M059J (cell line): ENCODE results near the gene SCN1A. TPM values are rescaled to one million over a fixed set of nuclear protein-coding genes. Genes with fewer than 3 reads are reported as not detected.
"Not testable (repeated sequence)": the region's sequence is repeated elsewhere in the genome, so short reads cannot be mapped to it uniquely, and the experiment has no call there.

Experiments
- DNase-seq: peaks from one replicate; pipeline ENCODE4 v3.0.0-alpha.2; 2012; ENCODE audit warnings: low read depth
- total RNA-seq: library from RNA; depleted of rRNA; stranded (reverse); fragments of >200 nt; shearing (Covaris generic); gene quantifications from 2 replicates; pipeline ENCODE4 v1.2.3, GENCODE V29; 2014; rRNA removed

Gene SCN1A
- not detected in 2 replicates for total RNA-seq

GRCh38 chr2:166127217-166128155 lies at the start of gene SCN1A:
Gene SCN1A, minus strand, starts transcription at chr2:166128020. Its CDS starts 54,399 bp downstream, at chr2:166073621.
- DNase-seq = peak; percentile 17

DNA sequence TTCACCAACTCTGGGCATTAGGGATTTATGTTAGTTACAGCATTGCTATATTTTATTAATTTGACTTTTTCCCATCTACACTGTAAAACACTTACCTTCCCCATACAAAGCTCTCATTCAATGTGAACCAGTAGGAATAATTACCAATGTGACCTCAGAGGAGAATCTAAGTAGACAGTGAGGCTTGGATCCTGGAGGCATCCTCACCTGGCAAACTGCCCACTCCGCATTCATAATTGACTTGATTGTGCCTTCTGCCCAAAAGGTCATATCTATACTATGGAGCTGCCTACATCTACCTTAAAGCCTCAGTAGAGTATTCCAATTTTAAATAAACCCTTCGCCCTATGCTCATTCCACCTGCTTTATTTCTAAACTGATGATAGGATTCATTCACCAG lies 45.4 kb upstream of the SCN1A start:
- no peak for DNase-seq

DNA sequence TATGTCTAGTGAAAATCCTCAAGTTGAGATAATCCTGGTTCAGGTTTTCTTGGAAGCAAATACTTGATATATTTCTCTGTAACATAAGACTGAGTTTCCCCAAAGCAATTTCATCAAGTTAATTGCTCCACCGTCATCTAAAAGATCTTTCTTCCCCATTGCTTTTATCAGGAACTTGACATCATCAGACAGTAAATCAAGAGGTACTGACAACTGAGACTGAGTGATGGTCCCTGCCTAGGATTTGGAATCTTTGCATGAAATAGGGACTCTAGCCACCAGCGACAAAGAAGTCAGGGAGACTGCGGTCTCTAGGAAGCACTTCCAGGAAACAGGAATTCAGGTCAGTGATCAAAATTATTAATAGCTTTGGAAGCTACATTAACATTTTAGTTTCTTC lies 43.4 kb upstream of the SCN1A start:
- no peak for DNase-seq

- DNase-seq = peak; percentile 12
Observed at GRCh38 chr2:166170356-166170755, 42.5 kb upstream of the SCN1A start.

- peak; percentile 20 for DNase-seq
Observed at GRCh38 chr2:166167449-166167848, 39.6 kb upstream of the SCN1A start.

- no peak for DNase-seq
Observed at GRCh38 chr2:166163775-166164174, 36.0 kb upstream of the SCN1A start.

- no peak for DNase-seq
Observed at GRCh38 chr2:166158546-166158945, 30.7 kb upstream of the SCN1A start.

GRCh38 chr2:166157578-166157977 lies 29.8 kb upstream of the SCN1A start:
- no peak for DNase-seq

DNA sequence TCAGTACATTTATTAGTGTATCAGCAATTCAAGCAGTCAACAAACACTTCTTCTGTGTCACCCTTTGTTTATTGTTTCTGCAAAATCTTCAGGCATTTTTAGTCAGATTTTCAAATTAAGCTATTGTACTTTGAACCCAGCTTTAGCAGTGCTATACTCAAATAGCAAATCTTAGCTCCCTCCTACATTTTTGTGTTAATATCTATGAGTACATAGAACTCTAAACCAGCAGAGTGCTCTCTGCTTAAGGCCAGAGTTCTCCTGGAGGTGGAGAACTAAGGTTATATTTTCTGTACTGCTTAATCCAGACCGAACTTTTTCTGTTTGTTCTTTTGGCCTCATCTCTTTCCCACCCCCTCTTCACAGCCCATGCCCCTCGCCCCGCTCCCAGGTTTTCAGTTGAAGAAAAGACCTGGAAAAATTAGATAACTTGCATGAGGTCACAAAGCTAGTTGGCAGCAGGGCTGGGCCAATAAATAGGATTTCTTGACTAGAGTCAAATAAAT lies 29.2 kb upstream of the SCN1A start:
- no peak for DNase-seq

- no peak for DNase-seq
Observed at GRCh38 chr2:166155589-166155988, 27.8 kb upstream of the SCN1A start.

GRCh38 chr2:166154685-166155338 lies 27.0 kb upstream of the SCN1A start:
- DNase-seq = no peak

DNA sequence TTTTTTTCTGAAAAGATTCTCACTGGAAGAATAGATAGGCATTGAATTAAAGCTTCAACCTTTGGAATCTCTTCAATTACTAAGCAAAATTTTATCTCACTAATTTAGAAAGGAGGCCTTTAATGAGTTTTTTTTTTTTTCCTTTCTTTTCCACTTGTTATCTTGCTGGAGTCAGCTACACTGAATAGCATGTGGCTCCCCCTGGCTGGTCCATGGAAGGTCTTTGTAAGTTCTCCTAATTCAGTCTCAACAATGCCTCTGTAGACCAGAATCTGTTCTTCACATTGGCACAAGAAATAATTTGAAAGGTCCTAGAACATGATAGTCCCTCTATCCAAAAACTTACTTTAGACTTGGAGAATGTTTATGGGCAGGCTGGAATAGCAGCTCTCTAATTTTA lies 24.2 kb upstream of the SCN1A start:
- no peak for DNase-seq

DNA sequence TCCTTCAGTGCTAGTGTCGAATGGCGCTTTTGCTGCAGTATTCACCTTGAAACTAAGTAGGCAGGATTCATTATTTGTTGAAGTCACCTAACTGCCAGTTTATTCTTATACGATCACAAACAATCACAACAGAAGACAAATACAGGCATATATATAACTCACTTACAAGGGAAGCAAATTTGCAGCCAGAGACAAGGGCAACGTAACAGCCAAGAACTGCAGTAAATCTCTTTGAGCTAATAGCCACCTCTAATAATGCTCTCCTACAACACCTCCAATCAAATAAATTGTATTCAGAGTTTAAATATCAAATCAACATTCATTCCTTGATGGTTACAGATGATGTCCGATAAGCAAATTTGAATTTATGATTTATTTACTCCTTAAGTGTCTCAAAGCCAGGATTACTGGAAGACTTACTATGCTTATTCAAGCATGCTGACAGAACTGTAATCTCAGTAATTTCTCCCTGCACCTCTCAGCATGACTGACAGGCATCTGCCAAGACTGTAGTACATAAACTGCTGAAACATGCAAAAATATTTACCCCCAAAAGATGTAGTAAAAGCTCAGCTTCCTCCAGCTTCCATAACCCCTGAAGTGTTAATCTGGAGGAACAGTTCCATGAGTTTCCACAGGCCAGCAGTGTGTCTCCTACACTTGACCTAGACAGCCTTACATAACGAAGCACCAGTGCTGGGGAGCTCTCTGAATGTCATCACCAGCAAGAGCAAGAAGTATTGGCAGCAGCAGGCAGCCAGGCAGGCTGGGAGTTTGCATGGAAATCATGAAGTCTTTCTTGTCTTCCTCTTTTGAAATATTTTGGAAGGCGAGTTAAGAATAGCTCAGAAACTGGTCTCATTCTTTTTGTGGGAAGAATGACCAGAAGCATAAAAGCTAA lies 20.9 kb upstream of the SCN1A start:
- no peak for DNase-seq

DNA sequence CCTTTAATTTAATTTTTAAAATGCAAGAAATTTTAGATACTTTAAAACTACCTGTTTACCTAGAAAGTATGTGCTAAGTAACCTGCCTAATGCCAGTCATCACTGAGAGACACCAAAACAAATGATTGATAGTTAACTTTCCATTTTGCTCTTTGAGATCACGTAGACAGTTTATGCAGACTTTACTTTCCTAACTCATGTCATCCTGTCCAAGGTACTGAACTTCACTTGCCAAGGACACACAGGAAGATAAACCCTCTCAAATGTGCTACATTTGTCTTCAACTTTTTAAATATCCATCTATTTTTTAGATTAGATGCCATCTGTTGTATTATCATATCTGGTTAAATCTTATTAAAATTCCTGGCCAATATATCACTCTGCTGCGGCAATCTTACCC lies 20.1 kb upstream of the SCN1A start:
- no peak for DNase-seq

GRCh38 chr2:166144071-166144470 lies 16.3 kb upstream of the SCN1A start:
- no peak for DNase-seq

DNA sequence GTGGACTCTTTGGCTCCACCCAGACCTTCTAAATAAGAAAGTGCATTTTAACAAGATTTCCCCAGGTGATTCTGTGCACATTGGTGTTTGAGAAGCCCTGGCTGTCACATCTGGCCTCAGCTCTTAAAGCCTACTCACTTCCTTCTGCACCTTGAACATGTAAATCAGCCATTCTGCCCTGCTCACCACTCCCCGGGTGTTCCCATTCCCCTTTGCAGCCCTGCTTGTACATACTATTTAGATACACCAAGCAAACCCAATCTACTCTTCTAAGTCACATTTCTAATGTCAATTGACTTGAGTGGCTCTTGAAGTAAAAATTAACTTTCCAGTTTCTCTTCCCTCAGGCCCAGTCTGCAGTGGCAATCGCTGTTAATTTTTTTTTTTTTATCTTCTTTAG lies 13.1 kb upstream of the SCN1A start:
- no peak for DNase-seq

- DNase-seq = no peak
Observed at GRCh38 chr2:166140475-166140874, 12.7 kb upstream of the SCN1A start.

DNA sequence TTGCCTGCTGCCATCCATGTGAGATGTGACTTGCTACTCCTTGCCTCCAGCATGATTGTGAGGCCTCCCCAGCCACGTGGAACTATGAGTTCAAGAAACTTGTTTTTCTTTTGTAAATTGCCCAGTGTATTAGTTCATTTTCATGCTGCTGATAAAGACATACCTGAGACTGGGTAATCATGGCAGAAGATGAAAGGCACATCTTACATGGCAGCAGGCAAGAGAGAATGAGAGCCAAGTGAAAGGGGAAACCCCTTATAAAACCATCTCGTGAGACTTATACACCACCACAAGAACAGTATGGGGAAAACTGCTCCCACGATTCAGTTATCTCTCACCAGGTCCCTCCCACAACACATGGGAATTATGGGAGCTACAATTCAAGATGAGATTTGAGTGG lies 11.7 kb upstream of the SCN1A start:
- not testable (repeated sequence) for DNase-seq

DNA sequence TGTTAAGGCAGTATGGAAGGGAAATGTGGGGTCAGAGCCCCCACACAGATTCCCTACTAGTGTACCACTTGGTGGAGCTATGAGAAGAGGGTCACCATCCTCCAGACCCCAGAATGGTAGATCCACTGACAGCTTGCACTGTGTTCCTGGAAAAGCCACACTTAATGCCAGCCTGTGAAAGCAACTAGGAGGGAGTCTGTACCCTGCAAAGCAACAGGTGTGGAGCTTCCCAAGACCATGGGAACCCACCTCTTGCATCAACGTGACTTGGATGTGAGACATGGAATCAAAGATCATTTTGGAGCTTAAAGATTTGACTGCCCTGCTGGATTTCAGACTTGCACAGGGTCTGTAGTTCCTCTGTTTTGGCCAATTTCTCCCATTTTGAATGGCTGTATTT lies 10.8 kb upstream of the SCN1A start:
- no peak for DNase-seq

- DNase-seq = no peak
Observed at GRCh38 chr2:166138144-166138543, 10.3 kb upstream of the SCN1A start.

DNA sequence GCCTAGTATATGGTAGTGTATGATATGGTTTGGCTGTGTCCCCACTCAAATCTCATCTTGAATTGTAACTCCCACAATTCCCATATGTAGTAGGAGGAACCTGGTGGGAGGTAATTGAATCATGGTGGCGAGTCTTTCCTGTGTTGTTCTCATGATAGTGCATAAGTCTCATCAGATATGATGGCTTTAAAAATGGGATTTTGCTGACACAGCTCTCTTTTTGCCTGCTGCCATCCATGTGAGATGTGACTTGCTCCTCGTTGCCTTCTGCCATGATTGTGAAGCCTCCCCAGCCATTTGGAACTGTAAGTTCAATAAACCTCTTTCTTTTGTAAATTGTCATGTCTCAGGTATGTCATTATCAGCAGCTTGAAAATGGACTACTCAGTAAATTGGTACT lies 9.5 kb upstream of the SCN1A start:
- DNase-seq = no peak

GRCh38 chr2:166135849-166136258 lies 8.0 kb upstream of the SCN1A start:
- no peak for DNase-seq
